GM19035 (cell line): ENCODE measurements around the gene ABCG2.
A peak's percentile ranks its signal among the peaks of the same experiment; 100 is the strongest.

Experiments
- ATAC-seq: cut with Tn5 transposase; IDR thresholded peaks from one replicate; pipeline ENCODE4 v1.9.1; 2021; ENCODE audit not compliant: unreplicated experiment

Gene ABCG2

DNA sequence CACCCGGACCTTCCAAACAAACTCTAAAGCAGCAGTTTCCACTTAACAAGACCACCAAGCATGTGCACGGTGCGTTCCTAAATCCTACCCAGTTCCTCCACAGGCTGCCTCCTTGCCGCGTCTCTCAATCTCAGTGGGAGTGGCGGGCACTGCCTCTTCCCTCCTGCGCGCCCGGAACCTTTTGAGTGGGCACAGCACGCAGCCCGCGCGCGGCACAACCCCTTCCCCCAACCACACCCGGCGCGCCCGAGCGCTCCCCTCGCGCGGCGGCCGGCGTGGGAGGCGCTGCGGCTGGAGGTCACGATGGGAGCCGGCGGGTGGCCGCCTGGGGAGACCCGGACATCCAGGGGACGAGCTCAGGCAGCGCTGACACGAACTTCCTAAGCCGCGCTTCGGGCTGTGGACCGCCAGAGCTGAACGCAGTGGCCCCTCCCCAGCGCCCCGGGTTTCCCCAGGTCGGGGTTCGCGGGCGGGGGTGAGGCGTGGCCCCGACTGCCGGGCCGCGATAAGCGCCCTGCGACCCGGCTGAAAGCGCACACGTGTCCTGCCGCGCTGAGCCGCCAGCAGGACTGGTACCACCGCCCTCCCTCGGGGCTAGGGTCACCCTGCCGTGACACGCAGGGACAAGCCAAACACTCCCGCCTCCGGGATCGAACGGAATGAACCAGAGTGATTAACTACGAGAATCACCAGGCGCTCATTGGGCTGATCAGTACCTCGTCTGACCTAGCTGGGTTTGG, at the start of gene ABCG2:
Gene ABCG2, minus strand, starts transcription at position 151 of the 740 bp plus-strand sequence. CDS start 18,644 bp downstream, outside the sequence.
- peak; percentile 70 for ATAC-seq

DNA sequence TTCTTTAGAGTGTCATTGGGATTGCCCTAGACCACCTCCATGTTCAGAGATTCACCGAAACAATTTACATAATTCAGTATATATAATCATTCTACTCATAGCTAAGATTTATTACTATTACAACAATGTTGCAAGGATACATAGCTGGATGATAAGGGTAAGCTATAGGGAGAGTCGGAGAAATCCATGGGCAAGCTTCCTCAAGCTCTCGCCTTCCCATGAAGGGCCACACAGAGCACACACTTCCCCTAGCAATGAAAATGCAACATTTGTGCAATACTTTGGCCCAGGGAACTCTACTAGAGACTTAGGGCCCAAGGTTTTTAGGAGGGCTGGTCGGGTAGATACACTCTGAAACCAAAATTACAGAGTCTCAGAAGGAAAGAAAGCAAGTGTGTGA, 49.7 kb upstream of the ABCG2 start:
- no peak for ATAC-seq

DNA sequence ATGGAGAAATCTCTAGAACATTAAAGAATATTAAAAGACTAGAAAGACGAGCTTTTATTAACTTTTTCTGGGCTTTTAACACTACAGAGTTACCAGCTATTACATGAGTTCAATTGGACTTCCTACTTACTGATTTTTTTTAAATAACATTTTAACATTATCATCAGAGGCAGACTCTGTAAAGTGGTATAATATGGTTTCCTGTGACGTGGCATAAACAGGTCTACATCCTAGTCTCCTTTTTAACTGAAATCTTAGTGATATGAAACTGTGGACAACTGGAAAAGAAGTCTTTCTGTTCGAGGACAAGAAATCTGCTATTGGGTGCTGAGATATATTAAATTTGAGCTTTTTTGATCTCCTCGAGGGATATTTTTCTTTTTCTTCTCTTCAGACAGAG, 48.7 kb upstream of the ABCG2 start:
- ATAC-seq = no peak

DNA sequence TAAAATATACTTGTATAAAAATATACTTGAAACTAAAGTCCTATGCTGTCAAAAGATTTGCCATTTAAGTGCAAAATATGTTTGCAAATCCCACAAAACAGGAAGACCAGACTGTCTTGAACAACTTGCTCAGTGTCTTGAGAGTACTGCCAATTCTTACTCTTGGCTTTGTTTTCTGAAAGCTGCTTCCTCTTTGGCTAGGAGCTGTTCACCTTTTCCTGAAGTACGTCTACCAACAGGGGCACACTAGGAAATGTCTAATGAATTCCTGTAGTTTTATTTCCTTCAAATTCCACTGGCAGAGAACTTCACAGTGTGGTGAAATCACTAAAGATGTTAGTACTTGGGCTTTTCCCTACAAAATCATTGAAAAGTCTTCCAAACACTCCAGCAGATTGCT, 46.4 kb upstream of the ABCG2 start:
- no peak for ATAC-seq

DNA sequence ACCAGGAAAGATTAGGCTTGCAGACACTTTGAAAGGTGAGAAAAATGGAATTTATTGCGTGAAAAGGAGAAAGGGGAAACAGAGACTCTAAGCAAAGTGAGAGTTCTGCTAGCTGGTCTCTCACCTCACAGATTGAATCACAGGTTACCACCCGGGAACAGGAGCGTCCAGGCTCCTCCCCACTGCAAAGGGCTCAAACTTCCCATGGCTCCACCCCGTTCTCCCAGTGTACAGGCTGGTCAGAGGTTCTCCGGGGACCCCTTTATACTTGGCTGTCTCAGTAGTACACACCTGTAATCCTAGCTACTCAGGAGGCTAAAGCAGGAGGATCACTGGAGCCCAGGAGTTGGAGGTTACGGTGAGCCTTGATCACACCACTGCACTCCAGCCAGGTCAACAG, 44.0 kb upstream of the ABCG2 start:
- no peak for ATAC-seq

DNA sequence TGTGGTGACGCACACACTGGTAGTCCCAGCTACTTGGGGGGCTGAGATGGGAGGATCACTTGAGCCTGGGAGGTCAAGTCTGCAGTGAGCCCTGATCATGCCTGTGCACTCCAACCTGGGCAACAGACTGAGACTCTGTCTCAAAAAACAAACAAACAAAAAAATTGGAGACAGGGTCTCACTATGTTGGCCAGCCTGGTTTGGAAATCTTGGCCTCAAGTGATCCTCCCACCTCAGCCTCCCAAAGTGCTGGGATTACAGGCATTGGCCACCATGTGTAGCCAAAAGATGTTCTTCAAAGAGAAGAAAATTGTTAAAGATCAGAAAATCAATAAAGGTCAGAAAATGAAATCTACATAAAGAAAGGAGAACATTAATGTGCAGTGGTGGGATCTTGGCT, 41.7 kb upstream of the ABCG2 start:
- no peak for ATAC-seq

DNA sequence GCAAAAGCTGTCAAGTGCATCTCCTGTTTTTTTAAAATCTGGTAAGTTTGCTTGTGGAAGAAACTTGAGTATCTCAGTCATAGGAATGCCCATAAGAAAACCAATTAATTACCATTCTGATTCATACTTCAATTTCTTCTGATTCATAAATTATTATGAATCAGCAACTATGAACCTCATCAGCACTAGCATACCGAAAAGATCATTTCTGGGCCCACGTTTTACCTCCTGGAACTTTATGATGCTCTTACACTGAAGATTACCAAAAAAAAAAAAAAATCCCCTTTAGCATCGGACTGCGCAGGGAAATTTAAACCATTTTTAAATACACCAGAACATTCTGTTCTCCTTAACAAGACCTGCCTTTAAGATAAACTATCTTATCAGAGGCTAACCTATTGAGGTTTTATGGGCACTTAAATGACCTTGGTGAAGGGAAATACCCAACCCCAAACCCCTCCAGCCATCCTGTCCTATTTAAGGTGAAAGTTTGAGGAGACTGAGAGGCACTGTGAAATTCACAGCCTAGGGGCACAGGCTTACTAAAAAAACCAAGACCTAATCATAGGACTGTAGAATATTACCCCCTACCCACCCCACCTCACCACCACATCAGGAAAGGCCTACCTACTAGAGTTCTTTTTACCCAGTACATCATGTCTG, 38.2 kb upstream of the ABCG2 start:
- ATAC-seq = no peak

DNA sequence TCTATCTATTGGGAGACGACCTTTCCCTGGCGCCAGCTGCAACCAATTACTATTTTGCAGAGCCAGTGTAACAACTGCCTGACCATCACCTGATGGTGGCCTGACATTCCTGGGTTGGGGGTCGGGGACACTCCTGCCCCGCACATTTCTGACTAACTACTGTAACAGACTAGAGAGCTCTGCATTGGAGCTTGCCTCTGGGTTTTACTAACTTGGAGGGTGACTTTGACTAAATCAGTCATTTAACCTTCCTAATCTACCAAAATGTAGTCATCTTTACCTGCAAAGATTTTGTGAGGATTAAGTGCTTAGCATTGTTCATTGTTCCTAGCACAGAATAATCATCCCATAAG, 37.5 kb upstream of the ABCG2 start:
- ATAC-seq = no peak

DNA sequence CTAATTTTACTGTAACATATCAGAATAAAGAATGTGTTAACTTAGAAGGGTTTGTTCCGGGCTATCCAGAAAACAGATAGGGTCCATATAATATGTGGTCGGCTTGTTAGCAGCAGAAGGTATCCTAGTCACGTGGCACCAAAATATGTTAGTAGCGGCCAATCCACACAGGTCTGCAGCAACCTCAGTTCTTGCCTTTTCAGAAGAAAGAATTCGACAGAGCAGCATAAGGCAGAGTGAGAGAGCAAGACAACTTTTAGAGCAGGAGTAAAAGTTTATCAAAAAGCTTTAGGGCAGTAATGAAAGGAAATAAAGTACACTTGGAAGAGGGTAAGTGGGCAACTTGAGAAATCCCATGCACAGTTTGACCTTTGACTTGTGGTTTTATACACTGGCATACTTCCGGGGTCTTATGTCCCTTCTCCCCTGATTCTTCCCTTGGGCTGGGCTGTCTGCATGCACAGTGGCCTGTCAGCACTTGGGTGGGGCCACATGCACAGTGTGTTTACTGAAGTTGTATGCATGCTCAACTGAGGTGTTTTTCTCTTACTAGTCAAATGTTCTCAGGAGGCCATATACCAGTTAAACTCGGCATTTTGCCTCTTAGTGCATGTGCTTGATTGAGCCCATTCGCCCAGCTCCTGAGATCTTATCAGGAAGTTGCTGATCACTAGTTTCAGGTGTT, 37.0 kb upstream of the ABCG2 start:
- no peak for ATAC-seq

DNA sequence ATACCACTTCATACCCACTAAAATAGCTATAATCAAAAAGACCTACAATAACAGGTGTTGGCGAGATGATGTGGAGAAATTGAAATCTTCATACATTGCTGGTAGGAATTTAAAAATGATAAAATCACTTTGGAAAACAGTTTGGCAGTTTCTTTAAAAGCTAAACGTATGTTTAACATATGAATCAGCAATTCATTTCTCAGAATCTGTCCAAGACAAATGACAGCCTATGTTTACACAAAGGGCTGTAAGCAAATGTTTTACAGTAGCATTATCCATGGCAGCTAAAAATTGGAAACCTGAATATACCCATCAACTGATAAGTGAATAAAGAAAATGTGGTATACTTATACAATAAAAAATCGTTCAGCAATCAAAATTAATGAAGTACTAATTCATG, 33.0 kb upstream of the ABCG2 start:
- no peak for ATAC-seq

DNA sequence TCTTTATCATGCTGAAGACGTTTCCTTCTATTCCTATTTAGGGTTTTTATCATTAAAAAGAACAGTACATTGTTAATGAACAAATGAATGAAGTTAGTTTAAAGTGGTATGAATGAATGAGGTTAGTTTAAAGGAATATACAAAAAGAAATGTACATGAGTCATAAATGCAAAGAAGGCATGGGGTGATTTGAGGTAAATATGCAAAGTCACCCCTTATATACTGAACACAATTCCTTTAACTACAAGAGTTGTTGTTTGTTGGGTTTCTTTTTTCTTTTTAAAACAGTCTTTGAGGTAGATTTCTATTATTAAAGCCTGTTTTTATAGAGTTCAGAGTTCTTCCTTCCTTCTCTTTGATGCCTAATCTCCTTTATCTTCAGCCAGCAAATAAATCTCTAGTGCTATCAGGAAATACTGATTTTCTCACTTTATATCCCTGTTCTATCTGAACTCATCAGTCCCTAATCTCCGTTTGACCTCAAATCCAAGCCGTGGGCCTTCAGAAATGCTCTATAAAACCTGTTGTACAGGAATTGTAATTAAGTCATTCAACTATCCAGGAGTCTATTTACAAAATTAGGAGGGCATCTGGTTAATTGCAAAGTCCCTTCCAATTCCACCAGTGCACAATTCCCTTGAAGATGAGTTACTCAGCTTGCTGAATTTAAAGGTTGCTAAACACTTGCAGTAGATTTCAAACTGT, 31.6 kb upstream of the ABCG2 start:
- ATAC-seq = no peak

DNA sequence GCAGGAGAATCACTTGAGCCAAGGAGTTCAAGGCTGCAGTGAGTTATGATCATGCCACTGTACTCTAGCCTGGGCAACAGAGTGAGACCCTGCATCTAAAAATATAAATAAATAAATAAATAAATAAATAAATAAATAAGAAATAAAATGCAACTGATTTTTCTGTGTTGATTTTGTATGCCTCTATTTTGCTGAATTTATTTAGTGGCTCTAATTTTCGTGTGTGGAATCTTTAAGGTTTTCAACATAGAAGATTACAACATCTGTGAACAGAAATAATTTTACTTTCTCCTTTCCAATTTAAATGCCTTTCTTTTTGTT, 30.9 kb upstream of the ABCG2 start:
- ATAC-seq = no peak

DNA sequence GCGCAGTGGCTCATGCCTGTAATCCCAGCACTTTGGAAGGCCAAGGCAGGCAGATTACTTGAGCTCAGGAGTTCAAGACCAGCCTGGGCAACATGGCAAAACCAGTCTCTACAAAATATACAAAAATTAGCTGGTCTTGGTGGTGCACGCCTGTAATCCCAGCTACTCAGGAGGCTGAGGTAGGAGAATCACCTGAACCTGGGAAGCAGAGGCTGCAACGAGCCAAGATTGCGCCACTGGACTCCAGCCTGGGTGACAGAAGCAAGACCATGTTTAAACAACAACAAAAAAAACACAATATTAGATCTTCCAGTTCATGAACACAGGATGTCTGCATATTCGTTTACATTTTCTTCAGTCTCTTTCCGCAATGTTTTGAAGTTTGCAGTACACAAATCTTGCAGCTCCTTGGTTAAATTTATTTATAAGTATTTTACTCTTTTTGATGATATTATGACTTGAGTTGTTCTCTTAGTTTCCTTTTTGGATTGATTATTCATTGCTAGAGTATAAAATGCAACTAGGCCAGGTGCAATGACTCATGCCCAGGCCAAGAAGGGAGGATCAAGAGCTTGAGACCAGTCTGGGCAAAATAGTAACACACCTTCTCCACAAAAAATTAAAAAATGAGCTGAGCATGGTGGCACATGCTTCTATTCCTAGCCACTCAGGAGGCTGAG, 30.4 kb upstream of the ABCG2 start:
- no peak for ATAC-seq

DNA sequence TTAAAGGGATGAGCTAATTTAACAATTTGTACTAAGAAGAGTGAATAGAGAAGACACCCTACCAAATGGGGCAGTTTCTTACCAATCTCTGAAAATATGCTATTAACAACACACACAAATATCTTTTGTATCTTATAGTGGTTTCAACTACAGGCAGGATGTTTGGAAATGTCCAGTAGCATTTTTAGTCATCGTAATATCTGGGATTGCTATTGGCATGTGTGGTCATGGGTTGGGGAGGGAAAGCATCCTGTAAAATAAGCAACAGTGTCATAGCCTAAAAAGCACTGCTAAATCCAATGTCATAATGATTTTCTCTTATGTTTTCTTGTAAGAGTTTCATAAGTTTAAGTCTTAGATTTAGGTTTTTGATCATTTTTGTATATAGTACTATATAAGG, 29.3 kb upstream of the ABCG2 start:
- no peak for ATAC-seq

DNA sequence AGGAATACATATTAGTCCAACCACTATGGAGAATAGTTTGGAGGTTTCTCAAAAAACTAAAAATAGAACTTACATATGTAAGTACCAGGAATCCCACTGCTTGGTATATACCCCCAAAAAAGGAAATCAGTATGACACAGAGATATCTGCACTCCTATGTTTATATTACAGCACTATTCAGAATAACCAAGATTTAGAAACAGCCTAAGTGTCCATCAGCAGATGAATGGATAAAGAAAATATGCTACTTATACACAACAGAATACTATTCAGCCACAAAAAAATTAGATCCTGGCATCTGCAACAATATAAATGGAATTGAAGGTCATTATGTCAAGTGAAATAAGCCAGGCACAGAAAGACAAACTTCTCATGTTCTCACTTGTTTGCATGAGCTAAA, 27.5 kb upstream of the ABCG2 start:
- ATAC-seq = no peak

DNA sequence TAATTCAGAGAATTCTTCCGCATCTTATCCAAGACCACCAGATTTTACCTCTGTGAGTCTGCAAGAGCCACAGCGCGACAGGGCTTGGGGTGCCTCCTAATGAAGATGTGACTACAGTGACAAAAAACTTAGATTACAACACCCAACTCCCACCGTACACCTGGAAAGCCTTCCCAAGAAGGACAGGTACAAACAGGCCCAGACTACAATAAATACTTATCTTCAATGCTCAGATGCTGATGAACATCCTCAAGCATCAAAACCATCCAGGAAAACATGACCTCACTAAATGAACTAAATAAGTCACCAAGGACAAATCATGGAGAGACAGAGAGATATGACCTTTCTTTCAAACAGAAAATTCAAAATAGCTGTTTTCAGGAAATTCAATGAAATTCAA, 20.8 kb upstream of the ABCG2 start:
- no peak for ATAC-seq

DNA sequence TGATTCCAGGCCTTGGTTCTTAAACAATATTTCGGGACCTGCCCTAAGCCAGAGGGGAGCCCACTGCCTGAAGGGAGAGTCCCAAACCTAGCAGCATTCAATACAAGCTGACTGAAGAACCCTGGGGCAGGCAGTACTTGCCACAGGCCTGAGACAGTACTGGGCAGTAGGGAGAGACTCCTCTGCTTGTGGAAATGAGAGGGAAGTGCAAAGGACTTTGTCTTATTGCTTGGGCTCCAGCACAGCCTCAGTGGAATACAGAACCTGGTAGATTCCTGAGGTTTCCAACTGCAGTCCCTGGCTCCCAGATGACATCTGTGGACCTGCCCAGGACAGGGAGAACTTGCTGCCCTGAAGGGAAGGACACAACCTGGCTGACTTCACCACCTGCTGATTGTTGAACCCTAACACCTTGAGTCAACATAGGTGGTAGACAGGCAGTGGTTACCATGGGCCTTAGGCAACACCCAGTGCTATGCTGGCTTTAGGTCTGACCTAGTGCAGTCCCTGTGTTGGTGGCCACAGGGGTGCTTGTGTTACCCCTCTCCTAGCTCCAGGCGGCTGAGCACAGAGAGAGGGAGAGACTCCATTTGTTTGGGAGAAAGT, 20.3 kb upstream of the ABCG2 start:
- ATAC-seq = no peak

DNA sequence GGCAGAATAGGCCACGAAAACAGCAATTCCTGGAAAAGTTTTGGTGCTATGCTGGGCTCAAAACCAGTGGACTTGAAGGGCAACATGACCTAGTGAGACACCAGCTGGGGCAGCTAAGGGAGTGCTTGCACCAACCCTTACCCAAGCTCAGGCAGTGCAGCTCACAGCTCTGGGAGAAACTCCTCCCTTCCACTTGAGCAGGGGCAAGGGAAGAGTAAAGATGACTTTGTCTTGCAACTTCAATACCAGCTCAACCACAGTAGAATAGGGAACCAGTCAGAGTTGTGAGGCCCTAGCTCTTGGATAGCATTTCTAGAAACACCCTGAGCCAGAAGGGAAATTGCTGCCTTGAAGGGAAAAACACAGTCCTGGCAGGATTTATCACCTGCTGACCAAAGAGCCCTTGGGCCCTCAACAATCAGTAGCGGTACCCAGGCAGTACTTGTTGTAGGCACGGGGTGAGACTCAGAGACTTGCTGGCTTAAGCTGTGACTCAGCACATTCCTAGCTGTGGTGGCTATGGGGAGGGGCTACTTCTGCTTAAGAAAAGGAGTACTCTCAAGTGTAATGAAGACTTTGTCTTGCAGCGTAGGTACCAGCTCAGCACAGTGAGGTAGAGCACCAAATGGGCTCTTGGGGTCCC, 19.7 kb upstream of the ABCG2 start:
- ATAC-seq = no peak

DNA sequence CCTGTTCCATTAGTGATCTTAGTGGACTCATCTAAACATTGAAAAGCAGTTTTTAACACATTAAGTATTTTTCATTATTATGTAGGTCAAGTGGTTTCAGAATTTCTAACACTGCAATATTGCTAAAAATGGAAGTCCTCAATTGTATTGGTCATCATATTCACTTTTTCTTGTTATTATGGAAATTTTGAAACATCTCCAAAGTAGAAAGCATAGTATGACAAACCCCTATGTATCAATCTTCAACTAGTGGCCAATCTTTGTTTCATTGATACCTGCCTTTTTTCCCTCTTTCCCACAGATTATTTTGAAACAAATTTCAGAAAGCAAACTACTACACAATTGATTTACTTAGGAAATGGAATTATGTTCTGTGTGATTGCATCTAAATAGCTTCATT, 14.5 kb upstream of the ABCG2 start:
- no peak for ATAC-seq

DNA sequence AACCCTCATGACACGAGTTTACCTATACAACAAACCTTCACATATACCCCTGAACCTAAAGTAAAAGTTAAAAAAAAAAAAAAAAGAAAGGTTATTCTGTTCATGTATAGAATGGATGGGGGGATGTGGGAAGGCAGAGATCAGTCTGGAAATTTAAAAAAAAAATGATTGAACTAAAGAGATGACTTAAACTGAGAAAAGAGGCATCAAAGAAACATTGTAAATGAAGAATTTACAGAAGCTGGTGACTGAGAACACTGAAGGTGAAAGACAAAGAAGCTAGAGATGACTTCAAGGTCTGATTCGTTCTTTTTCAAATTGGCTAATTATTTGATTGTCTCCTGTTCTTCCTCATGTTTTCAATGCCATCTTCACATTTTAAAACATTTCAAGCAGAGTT, 12.8 kb upstream of the ABCG2 start:
- ATAC-seq = no peak
